HepG2 (cell line): ENCODE results near the gene ITGA2. TPM values are rescaled to one million over a fixed set of nuclear protein-coding genes. Genes with fewer than 3 reads are reported as not detected.
A peak's percentile ranks its signal among the peaks of the same experiment; 100 is the strongest.

Experiments used
- ATAC-seq: fragments of 200-7000 bp; cut with Tn5 transposase; 3 replicates; pipeline ENCODE4 v1.9.1; 2020; ENCODE audit warnings: mild to moderate bottlenecking, moderate library complexity
- BruUV-seq: library from RNA; stranded (reverse); fragments of 400-500 nt; replicated peaks from 2 replicates; lab custom pipeline; 2021; lab: Mats Ljungman, UMichigan
- CTCF ChIA-PET: fragments of 300-600 bp; formaldehyde crosslinking; extraction: SDS; loops from one replicate; lab custom pipeline; 2021; ENCODE audit warnings: low total read pairs, inconsistent platforms, low intra/inter-chr PET ratio; lab: Yijun Ruan, JAX
- POLR2A ChIA-PET: fragments of 350-600 bp; sonication (Branson Sonifier 250); formaldehyde crosslinking; loops from one replicate; lab custom pipeline; 2020; ENCODE audit warnings: antibody characterized with exemption, inconsistent platforms; lab: Yijun Ruan, JAX
- DNase-seq: peaks from one replicate; pipeline ENCODE4 v3.0.0-alpha.2; 2015; ENCODE audit warnings: low spot score
- FAIRE-seq: peaks from 3 replicates; lab custom pipeline; 2011; peaks lifted over from hg19 to GRCh38; lab: Jason Lieb, UNC
- H2AFZ ChIP-seq: one replicate; pipeline ENCODE4 v1.6.1; 2011; ENCODE audit warnings: low read length, inconsistent platforms
- H3K27ac ChIP-seq: fragments of 300-600 bp; 3 replicates; pipeline ENCODE4 v1.8.0; 2011; ENCODE audit warnings: mixed run types, mild to moderate bottlenecking, mixed read lengths, low read length, inconsistent platforms; ENCODE audit not compliant: insufficient read depth; ENCODE audit errors: extremely low read length
- H3K27me3 ChIP-seq, 2 experiments: fragments of 200-600 bp in 1 of 2; 2 replicates in 1 of 2; 3 replicates in 1 of 2; pipeline versions ENCODE4 v1.6.0 to v1.8.0; 2011; ENCODE audit warnings: low read length in 2 of 2, mild to moderate bottlenecking in 2 of 2, moderate library complexity in 2 of 2, inconsistent platforms in 1 of 2; ENCODE audit not compliant: insufficient read depth in 2 of 2, control insufficient read depth in 1 of 2
- H3K36me3 ChIP-seq, 2 experiments: fragments of 200-600 bp in 1 of 2; replicated peaks in 1 of 2; 2 replicates in 1 of 2; 3 replicates in 1 of 2; pipeline versions ENCODE4 v1.5.1 to v1.8.0; 2011; ENCODE audit warnings: low read length in 2 of 2, inconsistent platforms in 1 of 2; ENCODE audit not compliant: insufficient read depth in 2 of 2, control insufficient read depth in 1 of 2
- H3K4me1 ChIP-seq: 2 replicates; pipeline ENCODE4 v1.5.1; 2012; ENCODE audit warnings: low read length, inconsistent platforms; ENCODE audit not compliant: insufficient read depth
- H3K4me2 ChIP-seq: 2 replicates; pipeline ENCODE4 v1.6.0; 2011; ENCODE audit warnings: low read depth, low read length, inconsistent platforms
- H3K4me3 ChIP-seq, 3 experiments: fragments of 200-600 bp in 1 of 3; sonication (generic), shearing (Covaris generic) in 1 of 3; replicated peaks in 1 of 3; 2 replicates each; pipeline ENCODE4 v1.5.1; 2011 to 2016; ENCODE audit warnings: low read length in 3 of 3, inconsistent platforms in 2 of 3, low read depth in 2 of 3, mild to moderate bottlenecking in 2 of 3, control low read depth in 1 of 3, mixed read lengths in 1 of 3; ENCODE audit not compliant: insufficient read depth in 1 of 3
- H3K79me2 ChIP-seq: one replicate; pipeline ENCODE4 v1.6.1; 2011; ENCODE audit warnings: low read length, inconsistent platforms; ENCODE audit not compliant: insufficient read depth
- H3K9ac ChIP-seq: 2 replicates; pipeline ENCODE4 v1.6.0; 2011; ENCODE audit warnings: mild to moderate bottlenecking, low read depth, low read length, inconsistent platforms; ENCODE audit not compliant: insufficient read depth
- H3K9me3 ChIP-seq: 2 replicates; pipeline ENCODE4 v1.5.1; 2012; ENCODE audit warnings: mild to moderate bottlenecking, low read length
- H4K20me1 ChIP-seq: 2 replicates; pipeline ENCODE4 v1.6.0; 2011; ENCODE audit warnings: inconsistent platforms, mild to moderate bottlenecking, low read length, moderate library complexity; ENCODE audit not compliant: insufficient read depth
- MED1 ChIP-seq: sonication (generic); formaldehyde crosslinking; IDR thresholded peaks from 2 replicates; pipeline ENCODE4 v1.4.0; 2020; ENCODE audit warnings: missing genetic modification reagents
- MXI1 ChIP-seq: IDR thresholded peaks from 3 replicates; pipeline ENCODE4 v1.6.1; 2012; ENCODE audit warnings: low read depth, low read length, inconsistent platforms, borderline replicate concordance
- SSRP1 ChIP-seq: IDR thresholded peaks from 2 replicates; pipeline ENCODE4 v1.6.1; 2016; ENCODE audit warnings: control low read depth
- WGBS: methylation state at CpG from one replicate; pipeline ENCODE4 v1.1.6; 2017; ENCODE audit warnings: low lambda C conversion rate; 5-methylcytosine and 5-hydroxymethylcytosine counted together
- in situ Hi-C: cut with HindIII; loops from 2 replicates; pipeline ENCODE4 v1.10.0; 2017; ENCODE audit warnings: low pct_unique_long_range_greater_than_20kb; ENCODE audit not compliant: extremely low pct_ligation_motif_present
- intact Hi-C: fragments of 100-400 bp; cut with micrococcal nuclease; formaldehyde crosslinking; loops from one replicate; pipeline ENCODE4 v1.10.0; 2022; ENCODE audit not compliant: unreplicated experiment
- polyA plus RNA-seq, 8 experiments: library from polyadenylated mRNA; depleted of rRNA in 3 of 8; stranded (reverse) in 7 of 8; unstranded in 1 of 8; fragments of >200 nt; fragmentation: Illumina TruSeq in 4 of 8; extraction: Trizol in 4 of 8; gene quantifications; 2 replicates each; pipeline versions ENCODE4 v1.2.1 to v1.2.3, GENCODE V29; 2011 to 2016; ENCODE audit warnings: low read depth in 4 of 8, missing spikeins in 1 of 8, mixed read lengths in 1 of 8; ENCODE audit not compliant: insufficient read depth in 1 of 8
- total RNA-seq, 5 experiments: library from RNA; depleted of rRNA; stranded (reverse); fragments of >200 nt; fragmentation: Illumina TruSeq; extraction: Trizol; gene quantifications; 2 replicates each; pipeline ENCODE4 v1.2.3, GENCODE V29; 2016; ENCODE audit warnings: low read depth in 1 of 5
- TF ChIP-seq, protein P1 (sequence below), 2 experiments: sonication (generic) in 1 of 2; formaldehyde crosslinking in 1 of 2; IDR thresholded peaks; 2 replicates each; pipeline versions ENCODE4 v1.5.1 to v1.6.1; 2011 to 2020; ENCODE audit warnings: borderline replicate concordance in 1 of 2, low read depth in 1 of 2, low read length in 1 of 2, mild to moderate bottlenecking in 1 of 2, missing genetic modification reagents in 1 of 2, moderate library complexity in 1 of 2
- TF ChIP-seq, protein P2 (sequence below): sonication (generic); formaldehyde crosslinking; IDR thresholded peaks from 2 replicates; pipeline ENCODE4 v1.4.0; 2020; ENCODE audit warnings: missing genetic modification reagents, low read depth, mild to moderate bottlenecking, borderline replicate concordance
- TF ChIP-seq, protein P3 (sequence below): sonication (generic); formaldehyde crosslinking; IDR thresholded peaks from 2 replicates; pipeline ENCODE4 v1.4.0; 2020; ENCODE audit warnings: missing genetic modification reagents

The ITGA2 gene
- total and polyA plus RNA-seq, 2 of the 13 experiments (the other 11 are each of a cell fraction or from before 2014, with no cell fraction given), result 15.8 to 58.3 TPM

DNA sequence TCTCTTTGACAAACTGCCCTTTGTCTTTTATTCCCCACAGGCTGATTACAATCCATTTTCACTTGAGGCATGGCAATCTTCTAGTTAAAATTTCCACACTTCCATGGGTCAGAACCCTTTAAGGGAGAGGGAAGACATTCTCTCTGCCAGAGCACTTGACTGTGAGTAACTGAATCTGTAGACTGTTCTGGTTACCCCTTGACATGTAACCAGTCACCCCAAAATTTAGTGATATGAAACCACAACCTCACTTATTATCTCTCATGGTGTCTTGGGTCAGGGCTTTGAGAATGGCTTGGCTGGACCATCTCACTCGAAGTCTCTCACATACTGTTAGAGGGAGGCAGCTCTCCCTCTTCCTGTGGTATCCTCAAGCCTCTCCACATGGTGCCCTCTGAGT lies 14.0 kb downstream of the ITGA2 start:
- 100% methylated on average over 1 of the region's 1 CpG for WGBS
- in situ Hi-C loops, result no loop called here
- no peak overlapping the region for H2AFZ ChIP-seq
- ATAC-seq (no peak), FAIRE-seq (no peak), DNase-seq (no peak)
- TF ChIP-seq SSRP1 (CRISPR knock-in tag) (0 out of 2 replicates have a peak, but pooled peaks have one; percentile 82), MXI1 (no peak), MED1 (CRISPR knock-in tag) (0 out of 2 replicates have a peak, but pooled peaks have one; percentile 21)
- TF ChIP-seq, protein P1, sequence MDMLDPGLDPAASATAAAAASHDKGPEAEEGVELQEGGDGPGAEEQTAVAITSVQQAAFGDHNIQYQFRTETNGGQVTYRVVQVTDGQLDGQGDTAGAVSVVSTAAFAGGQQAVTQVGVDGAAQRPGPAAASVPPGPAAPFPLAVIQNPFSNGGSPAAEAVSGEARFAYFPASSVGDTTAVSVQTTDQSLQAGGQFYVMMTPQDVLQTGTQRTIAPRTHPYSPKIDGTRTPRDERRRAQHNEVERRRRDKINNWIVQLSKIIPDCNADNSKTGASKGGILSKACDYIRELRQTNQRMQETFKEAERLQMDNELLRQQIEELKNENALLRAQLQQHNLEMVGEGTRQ (IDR thresholded peaks at IDR 0.05; ENCODE audit: low read depth, low read length), result no peak
- TF ChIP-seq, protein P1 (CRISPR knock-in tag; IDR thresholded peaks at IDR 0.05; ENCODE audit: borderline replicate concordance), result no peak
- TF ChIP-seq, protein P2, sequence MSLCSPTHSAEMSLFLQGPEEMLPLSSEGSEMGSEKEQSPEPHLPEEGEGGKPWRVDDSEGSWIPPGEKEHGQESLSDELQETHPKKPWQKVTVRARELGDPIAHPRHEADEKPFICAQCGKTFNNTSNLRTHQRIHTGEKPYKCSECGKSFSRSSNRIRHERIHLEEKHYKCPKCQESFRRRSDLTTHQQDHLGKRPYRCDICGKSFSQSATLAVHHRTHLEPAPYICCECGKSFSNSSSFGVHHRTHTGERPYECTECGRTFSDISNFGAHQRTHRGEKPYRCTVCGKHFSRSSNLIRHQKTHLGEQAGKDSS (CRISPR knock-in tag), result peak; percentile 83; the same call in 1 of the 2 replicates
- TF ChIP-seq, protein P3, sequence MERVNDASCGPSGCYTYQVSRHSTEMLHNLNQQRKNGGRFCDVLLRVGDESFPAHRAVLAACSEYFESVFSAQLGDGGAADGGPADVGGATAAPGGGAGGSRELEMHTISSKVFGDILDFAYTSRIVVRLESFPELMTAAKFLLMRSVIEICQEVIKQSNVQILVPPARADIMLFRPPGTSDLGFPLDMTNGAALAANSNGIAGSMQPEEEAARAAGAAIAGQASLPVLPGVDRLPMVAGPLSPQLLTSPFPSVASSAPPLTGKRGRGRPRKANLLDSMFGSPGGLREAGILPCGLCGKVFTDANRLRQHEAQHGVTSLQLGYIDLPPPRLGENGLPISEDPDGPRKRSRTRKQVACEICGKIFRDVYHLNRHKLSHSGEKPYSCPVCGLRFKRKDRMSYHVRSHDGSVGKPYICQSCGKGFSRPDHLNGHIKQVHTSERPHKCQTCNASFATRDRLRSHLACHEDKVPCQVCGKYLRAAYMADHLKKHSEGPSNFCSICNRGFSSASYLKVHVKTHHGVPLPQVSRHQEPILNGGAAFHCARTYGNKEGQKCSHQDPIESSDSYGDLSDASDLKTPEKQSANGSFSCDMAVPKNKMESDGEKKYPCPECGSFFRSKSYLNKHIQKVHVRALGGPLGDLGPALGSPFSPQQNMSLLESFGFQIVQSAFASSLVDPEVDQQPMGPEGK (CRISPR knock-in tag), result no peak
- intact Hi-C loops, result no loop called here
- H3K27ac ChIP-seq, result peak overlapping the region; percentile 83
- H3K4me1 ChIP-seq, result peaks cover 99% of the 10 kb centered on the region
- H3K9me3 ChIP-seq, result no peaks in the 10 kb centered on the region
- POLR2A ChIA-PET, result interaction anchor here (1.4 to 1.6 kb wide), 2 partner anchors 14 to 28 kb away, joined by 4 to 7 read pairs; partner anchors contain the start of gene ITGA2
- no TSS peak for BruUV-seq
- H3K36me3 ChIP-seq, result peaks cover 4 to 23% of the 10 kb centered on the region in 2 experiments
- H3K79me2 ChIP-seq, result peaks cover 67% of the 10 kb centered on the region
- no peak overlapping the region for H3K9ac ChIP-seq
- no peaks in the 10 kb centered on the region for H4K20me1 ChIP-seq
- no peak overlapping the region for H3K4me3 ChIP-seq
- CTCF ChIA-PET, result no interaction called here
- no peak overlapping the region; the same call in 1 of the 2 replicates for H3K4me2 ChIP-seq
- no peaks in the 10 kb centered on the region for H3K27me3 ChIP-seq
